NCI-H2227 (cell line): Measurements from ENCODE around the gene EDIL3.
A peak's percentile ranks its signal among the peaks of the same experiment; 100 is the strongest.

Experiments
- DNase-seq: peaks from one replicate; lab custom pipeline; 2025; ENCODE audit not compliant: unreplicated experiment; lab: John Stamatoyannopoulos, UW

EDIL3 gene

GRCh38 chr5:84384604-84385575 is at the start of gene EDIL3:
EDIL3 (minus strand) TSS chr5:84384880; CDS start chr5:84384374, 506 bp downstream.
- DNase-seq = peak; percentile 49

GRCh38 chr5:84433461-84433860 is 48.8 kb upstream of the EDIL3 start:
- DNase-seq = no peak

GRCh38 chr5:84430863-84431663 is 46.4 kb upstream of the EDIL3 start:
- DNase-seq = no peak

GRCh38 chr5:84430079-84430478 is 45.4 kb upstream of the EDIL3 start:
- DNase-seq = no peak

GRCh38 chr5:84425365-84425881 is 40.7 kb upstream of the EDIL3 start:
- DNase-seq = no peak

- DNase-seq = no peak
Observed at GRCh38 chr5:84419742-84420141, 35.1 kb upstream of the EDIL3 start.

- no peak for DNase-seq
Observed at GRCh38 chr5:84411832-84412605, 27.3 kb upstream of the EDIL3 start.

GRCh38 chr5:84406111-84406510 is 21.4 kb upstream of the EDIL3 start:
- DNase-seq = no peak

GRCh38 chr5:84403773-84404172 is 19.1 kb upstream of the EDIL3 start:
- DNase-seq = no peak

GRCh38 chr5:84397385-84397784 is 12.7 kb upstream of the EDIL3 start:
- DNase-seq = no peak

GRCh38 chr5:84393969-84394368 is 9.3 kb upstream of the EDIL3 start:
- DNase-seq = no peak

- DNase-seq = no peak
Observed at GRCh38 chr5:84392836-84393235, 8.2 kb upstream of the EDIL3 start.

- no peak for DNase-seq
Observed at GRCh38 chr5:84385705-84386104, 1.0 kb upstream of the EDIL3 start.

GRCh38 chr5:84383816-84384603 is 670 bp downstream of the EDIL3 start:
- peak; percentile 47 for DNase-seq

GRCh38 chr5:84383296-84383815 is 1.3 kb downstream of the EDIL3 start:
- DNase-seq = no peak

GRCh38 chr5:84382363-84383295 is 2.1 kb downstream of the EDIL3 start:
- DNase-seq = peak; percentile 59

GRCh38 chr5:84381502-84382362 is 2.9 kb downstream of the EDIL3 start:
- peak; percentile 1 for DNase-seq

- DNase-seq = no peak
Observed at GRCh38 chr5:84379749-84380148, 4.9 kb downstream of the EDIL3 start.
